H1 (cell line): Measurements from ENCODE around the gene DENND4B. TPM values are rescaled to one million over a fixed set of nuclear protein-coding genes. Genes with fewer than 3 reads are reported as not detected.

Experiments used
- BRCA1 ChIP-seq: IDR thresholded peaks from 2 replicates; pipeline ENCODE4 v1.6.1; 2012; ENCODE audit warnings: low read depth, low read length, improper control_type of control experiment
- POLR2A ChIP-seq, 2 experiments: IDR thresholded peaks; 1 replicate in 1 of 2; 2 replicates in 1 of 2; pipeline ENCODE4 v1.6.1; 2011; ENCODE audit warnings: low read depth in 2 of 2, low read length in 2 of 2, mild to moderate bottlenecking in 2 of 2; ENCODE audit errors: control extremely low read depth in 1 of 2
- POU5F1 ChIP-seq: IDR thresholded peaks from 2 replicates; pipeline ENCODE4 v1.6.1; 2011; ENCODE audit warnings: low read depth, mild to moderate bottlenecking, low read length, moderate library complexity
- TAF1 ChIP-seq: IDR thresholded peaks from 2 replicates; pipeline ENCODE4 v1.6.1; 2011; ENCODE audit warnings: mild to moderate bottlenecking, low read depth, low read length
- polyA plus RNA-seq, 7 experiments: library from polyadenylated mRNA; depleted of rRNA in 3 of 7; stranded (reverse) in 5 of 7; unstranded in 2 of 7; fragments of >200 nt in 5 of 7; fragments of 200-250 nt in 2 of 7; gene quantifications; 1 replicate in 5 of 7; 2 replicates in 1 of 7; 4 replicates in 1 of 7; pipeline versions ENCODE4 v1.2.1 to v1.2.3, GENCODE V29; 2011 to 2013; ENCODE audit warnings: missing spikeins in 2 of 7, mixed read lengths in 2 of 7
- total RNA-seq: library from RNA; stranded (reverse); fragmentation: NEBNext Ultra II Directional; extraction: Animal tissue kit (Norgen Biotek cat#: 25700); gene quantifications from 2 replicates; pipeline ENCODE4 v1.2.1, GENCODE V29; 2021

Gene DENND4B
- total and polyA plus RNA-seq, 2 of the 8 experiments (the other 6 are each of a cell fraction or from before 2014, with no cell fraction given): 45.6 to 61.1 TPM

DNA sequence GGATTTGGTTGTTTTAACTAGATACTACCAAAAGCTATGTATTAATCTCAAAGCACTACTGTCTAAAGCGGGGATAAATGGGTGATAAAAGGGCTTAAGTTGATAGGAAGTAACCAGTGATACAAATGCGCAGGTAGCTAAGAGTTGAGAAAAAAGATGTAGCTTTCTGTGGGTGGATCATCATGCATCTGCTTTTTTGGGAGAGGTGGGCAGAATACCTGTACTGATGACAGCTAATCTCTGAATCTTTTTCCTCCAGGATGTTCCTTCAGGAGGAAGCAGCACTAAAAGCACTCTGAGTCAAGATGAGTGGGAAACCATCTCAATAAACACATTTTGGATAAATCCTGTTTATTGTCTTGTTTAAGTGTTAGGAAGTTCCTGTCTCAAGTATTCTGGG is 45.3 kb upstream of the DENND4B start (continued):
- TF ChIP-seq TAF1 (no peak), POU5F1 (no peak), BRCA1 (no peak), POLR2A (IDR thresholded peaks at IDR 0.05; ENCODE audit: control extremely low read depth in 1 of 2, low read depth in 2 of 2, low read length in 2 of 2) (no peak; a peak in 2 of 3 replicates)
